Measurements from ENCODE around the gene NOB1.
A peak's percentile ranks its signal among the peaks of the same experiment; 100 is the strongest.

Gene NOB1

GRCh38 chr16:69726313-69727060 lies 28.2 kb downstream of the NOB1 start, which contains the start of gene NQO1:
Gene NQO1, minus strand, starts transcription at chr16:69726560. Its CDS starts 121 bp downstream, at chr16:69726439.
- Histone ChIP-seq H3K4me1 (ENCODE audit: low read depth, poor library complexity, severe bottlenecking) (peaks cover 51% of the 10 kb centered on the region), H3K27ac (peak within 1 kb of the TSS; percentile 96), H4K20me1 (ENCODE audit: insufficient read depth) (no peaks in the 10 kb centered on the region), H3K4me2 (peak within 1 kb of the TSS; percentile 96), H3K9ac (peak within 1 kb of the TSS; percentile 92), H3K4me3 (IDR thresholded peaks at IDR 0.05; ENCODE audit: insufficient read depth, low read depth, low read length) (no peak within 1 kb of the TSS), H3K79me2 (ENCODE audit: insufficient read depth, low read depth) (peaks cover 31% of the 10 kb centered on the region; the same call in 1 of the 2 replicates), H2AFZ (ENCODE audit: low read depth) (peak within 1 kb of the TSS; percentile 82), H3K27me3 (ENCODE audit: insufficient read depth, low read depth) (no peaks in the 10 kb centered on the region), H3K36me3 (ENCODE audit: insufficient read depth) (no peaks in the 10 kb centered on the region)
- no peak for TF ChIP-seq CTCF (conservative IDR thresholded peaks at IDR 0.05; ENCODE audit: low read depth, low read length)

GRCh38 chr16:69725480-69726312 lies 29.0 kb downstream of the NOB1 start:
- no peak overlapping the region for H3K4me3 ChIP-seq (IDR thresholded peaks at IDR 0.05; ENCODE audit: insufficient read depth, low read depth, low read length)
- H4K20me1 ChIP-seq (ENCODE audit: insufficient read depth), result no peaks in the 10 kb centered on the region
- no peaks in the 10 kb centered on the region for H3K27me3 ChIP-seq (ENCODE audit: insufficient read depth, low read depth)
- peak overlapping the region; percentile 82 for H2AFZ ChIP-seq (ENCODE audit: low read depth)
- no peaks in the 10 kb centered on the region for H3K36me3 ChIP-seq (ENCODE audit: insufficient read depth)
- peak overlapping the region; percentile 96 for H3K4me2 ChIP-seq
- peaks cover 31% of the 10 kb centered on the region; the same call in 1 of the 2 replicates for H3K79me2 ChIP-seq (ENCODE audit: insufficient read depth, low read depth)
- peak overlapping the region; percentile 96 for H3K27ac ChIP-seq
- H3K4me1 ChIP-seq (ENCODE audit: low read depth, poor library complexity, severe bottlenecking), result peaks cover 57% of the 10 kb centered on the region
- peak overlapping the region; percentile 92 for H3K9ac ChIP-seq
- no peak for TF ChIP-seq CTCF (conservative IDR thresholded peaks at IDR 0.05; ENCODE audit: low read depth, low read length)

- no peaks in the 10 kb centered on the region for H4K20me1 ChIP-seq (ENCODE audit: insufficient read depth)
- peak overlapping the region; percentile 96; the same call in 1 of the 2 replicates for H3K27ac ChIP-seq
- peak overlapping the region; percentile 96; the same call in 1 of the 2 replicates for H3K4me2 ChIP-seq
- TF ChIP-seq CTCF (conservative IDR thresholded peaks at IDR 0.05; ENCODE audit: low read depth, low read length), result no peak
- H3K36me3 ChIP-seq (ENCODE audit: insufficient read depth), result no peaks in the 10 kb centered on the region
- H3K27me3 ChIP-seq (ENCODE audit: insufficient read depth, low read depth), result no peaks in the 10 kb centered on the region
- H3K79me2 ChIP-seq (ENCODE audit: insufficient read depth, low read depth), result peaks cover 31% of the 10 kb centered on the region; the same call in 1 of the 2 replicates
- no peak overlapping the region for H2AFZ ChIP-seq (ENCODE audit: low read depth)
- H3K4me1 ChIP-seq (ENCODE audit: low read depth, poor library complexity, severe bottlenecking), result peaks cover 58% of the 10 kb centered on the region
- H3K4me3 ChIP-seq (IDR thresholded peaks at IDR 0.05; ENCODE audit: insufficient read depth, low read depth, low read length), result no peak overlapping the region
- H3K9ac ChIP-seq, result no peak overlapping the region
These were observed 29.7 kb downstream of the NOB1 start for GRCh38 chr16:69724981-69725479.

GRCh38 chr16:69724414-69724873 lies 30.3 kb downstream of the NOB1 start:
- no peaks in the 10 kb centered on the region for H3K36me3 ChIP-seq (ENCODE audit: insufficient read depth)
- peak overlapping the region; percentile 8; the same call in 1 of the 2 replicates for H3K27ac ChIP-seq
- no peaks in the 10 kb centered on the region for H3K27me3 ChIP-seq (ENCODE audit: insufficient read depth, low read depth)
- H3K4me3 ChIP-seq (IDR thresholded peaks at IDR 0.05; ENCODE audit: insufficient read depth, low read depth, low read length), result no peak overlapping the region
- H3K79me2 ChIP-seq (ENCODE audit: insufficient read depth, low read depth), result peaks cover 31% of the 10 kb centered on the region; the same call in 1 of the 2 replicates
- no peak overlapping the region for H2AFZ ChIP-seq (ENCODE audit: low read depth)
- H3K4me1 ChIP-seq (ENCODE audit: low read depth, poor library complexity, severe bottlenecking), result peaks cover 58% of the 10 kb centered on the region
- no peak overlapping the region for H3K9ac ChIP-seq
- no peaks in the 10 kb centered on the region for H4K20me1 ChIP-seq (ENCODE audit: insufficient read depth)
- no peak overlapping the region; the same call in 1 of the 2 replicates for H3K4me2 ChIP-seq
- TF ChIP-seq CTCF (conservative IDR thresholded peaks at IDR 0.05; ENCODE audit: low read depth, low read length), result no peak
